K562 (cell line): ENCODE results near the gene PRRX1. TPM values are rescaled to one million over a fixed set of nuclear protein-coding genes. Genes with fewer than 3 reads are reported as not detected.

Experiments used
- ATAC-seq: fragments of 200-7000 bp; cut with Tn5 transposase; 3 replicates; pipeline ENCODE4 v1.9.1; 2020; ENCODE audit warnings: moderate library complexity
- BruUV-seq: library from RNA; stranded (reverse); fragments of 400-500 nt; replicated peaks from 2 replicates; lab custom pipeline; 2021; lab: Mats Ljungman, UMichigan
- CTCF ChIA-PET: fragments of 300-600 bp; formaldehyde crosslinking; extraction: SDS; loops from one replicate; lab custom pipeline; 2021; ENCODE audit warnings: low intra/inter-chr PET ratio; lab: Yijun Ruan, JAX
- POLR2A ChIA-PET: fragments of 300-600, 350-650 bp; sonication (Branson Sonifier 250); formaldehyde crosslinking; extraction: SDS; loops from one replicate; lab custom pipeline; 2021; ENCODE audit warnings: antibody characterized with exemption, inconsistent platforms; lab: Yijun Ruan, JAX
- DNase-seq, 4 experiments: peaks; one replicate each; pipeline versions ENCODE4 v3.0.0 to v3.0.0-alpha.2; 2011 to 2018; ENCODE audit warnings: low spot score in 3 of 4, mixed read lengths in 3 of 4; ENCODE audit errors: extremely low read depth in 1 of 4
- FAIRE-seq: peaks from 2 replicates; lab custom pipeline; 2011; peaks lifted over from hg19 to GRCh38; lab: Jason Lieb, UNC
- H2AFZ ChIP-seq: 2 replicates; pipeline ENCODE4 v1.6.0; 2011; ENCODE audit warnings: low read depth, low read length, control low read depth, inconsistent platforms
- H3K27ac ChIP-seq: fragments of 200-600 bp; 3 replicates; pipeline ENCODE4 v1.8.0; 2011; ENCODE audit warnings: low read depth, mild to moderate bottlenecking, control low read depth, inconsistent platforms, low read length, moderate library complexity, mixed read lengths; ENCODE audit errors: extremely low read depth
- H3K27me3 ChIP-seq, 2 experiments: fragments of 300-600 bp in 1 of 2; 2 replicates in 1 of 2; 3 replicates in 1 of 2; pipeline versions ENCODE4 v1.6.0 to v1.8.0; 2011; ENCODE audit warnings: inconsistent platforms in 2 of 2, low read length in 2 of 2, mild to moderate bottlenecking in 1 of 2, mixed read lengths in 1 of 2, moderate library complexity in 1 of 2; ENCODE audit not compliant: control insufficient read depth in 2 of 2, insufficient read depth in 2 of 2
- H3K36me3 ChIP-seq: fragments of 300-600 bp; 3 replicates; pipeline ENCODE4 v1.8.0; 2011; ENCODE audit warnings: mild to moderate bottlenecking, low read length, inconsistent platforms; ENCODE audit not compliant: control insufficient read depth, insufficient read depth
- H3K4me1 ChIP-seq, 2 experiments: fragments of 200-600 bp in 1 of 2; replicated peaks in 1 of 2; 2 replicates in 1 of 2; 3 replicates in 1 of 2; pipeline versions ENCODE4 v1.5.1 to v1.8.0; 2011; ENCODE audit warnings: inconsistent platforms in 2 of 2, low read length in 2 of 2, mild to moderate bottlenecking in 1 of 2, mixed read lengths in 1 of 2, moderate library complexity in 1 of 2; ENCODE audit not compliant: control insufficient read depth in 2 of 2, insufficient read depth in 2 of 2
- H3K4me2 ChIP-seq: 2 replicates; pipeline ENCODE4 v1.6.1; 2011; ENCODE audit warnings: low read length, control low read depth, inconsistent platforms, mixed read lengths; ENCODE audit not compliant: insufficient read depth
- H3K4me3 ChIP-seq: fragments of 200-600 bp; sonication (generic), shearing (Covaris generic); 2 replicates; pipeline ENCODE4 v1.5.1; 2016; ENCODE audit warnings: control low read depth, inconsistent platforms
- H3K79me2 ChIP-seq: fragments of 200-600 bp; 3 replicates; pipeline ENCODE4 v1.8.0; 2011; ENCODE audit warnings: low read length, inconsistent platforms; ENCODE audit not compliant: control insufficient read depth, insufficient read depth
- H3K9ac ChIP-seq, 2 experiments: 2 replicates each; pipeline versions ENCODE4 v1.6.0 to v1.6.1; 2011; ENCODE audit warnings: low read depth in 2 of 2, low read length in 2 of 2, control low read depth in 1 of 2, inconsistent platforms in 1 of 2, mild to moderate bottlenecking in 1 of 2, mixed read lengths in 1 of 2; ENCODE audit not compliant: insufficient read depth in 1 of 2
- H3K9me1 ChIP-seq: one replicate; pipeline ENCODE4 v1.6.0; 2011; ENCODE audit warnings: inconsistent platforms, mild to moderate bottlenecking, low read length, moderate library complexity; ENCODE audit not compliant: control insufficient read depth, insufficient read depth
- H3K9me3 ChIP-seq: replicated peaks from 2 replicates; pipeline ENCODE4 v1.5.1; 2011; ENCODE audit warnings: low read depth, low read length, inconsistent platforms; ENCODE audit not compliant: control insufficient read depth, insufficient read depth
- H4K20me1 ChIP-seq: replicated peaks from 2 replicates; pipeline ENCODE4 v1.6.1; 2011; ENCODE audit warnings: low read length, inconsistent platforms, mixed read lengths; ENCODE audit not compliant: control insufficient read depth, insufficient read depth
- ATF7 ChIP-seq: fragments of 450-650 bp; IDR thresholded peaks from 2 replicates; pipeline ENCODE4 v1.7.1; 2014; ENCODE audit warnings: mild to moderate bottlenecking, moderate library complexity
- E2F4 ChIP-seq: sonication (generic); formaldehyde crosslinking; IDR thresholded peaks from 2 replicates; pipeline ENCODE4 v1.8.0; 2022; ENCODE audit warnings: mild to moderate bottlenecking, low read depth, missing genetic modification reagents
- HDAC1 ChIP-seq, 2 experiments: fragments of 450-650 bp; IDR thresholded peaks; 2 replicates each; pipeline ENCODE4 v1.6.1; 2016 to 2017; ENCODE audit warnings: inconsistent platforms in 1 of 2, mild to moderate bottlenecking in 1 of 2, moderate library complexity in 1 of 2
- NR0B1 ChIP-seq: fragments of 450-650 bp; IDR thresholded peaks from one replicate; pipeline ENCODE4 v1.6.1; 2018; ENCODE audit warnings: mild to moderate bottlenecking, moderate library complexity; ENCODE audit not compliant: partially characterized antibody
- SMARCA5 ChIP-seq: fragments of 450-650 bp; IDR thresholded peaks from 2 replicates; pipeline ENCODE4 v1.6.1; 2016
- TFE3 ChIP-seq: fragments of 450-650 bp; formaldehyde crosslinking; IDR thresholded peaks from 2 replicates; pipeline ENCODE4 v1.4.0; 2020; ENCODE audit warnings: mild to moderate bottlenecking, mixed read lengths
- ZNF282 ChIP-seq: sonication (generic); formaldehyde crosslinking; IDR thresholded peaks from 2 replicates; pipeline ENCODE4 v1.8.1; 2023; ENCODE audit warnings: missing genetic modification reagents
- ZNF511 ChIP-seq: sonication (generic); formaldehyde crosslinking; IDR thresholded peaks from 2 replicates; pipeline ENCODE4 v1.8.0; 2022; ENCODE audit warnings: mild to moderate bottlenecking, missing genetic modification reagents
- ZNF639 ChIP-seq, 2 experiments: fragments of 200-800 bp in 1 of 2; sonication (Bioruptor generic) in 1 of 2; sonication (generic) in 1 of 2; formaldehyde crosslinking in 1 of 2; IDR thresholded peaks in 1 of 2; conservative IDR thresholded peaks in 1 of 2; 2 replicates each; pipeline versions ENCODE4 v1.5.0 to v1.6.1; 2016 to 2020; ENCODE audit warnings: missing compliant biosample characterization in 1 of 2, missing genetic modification characterization in 1 of 2, missing genetic modification reagents in 1 of 2
- ZNF77 ChIP-seq: fragments of 250-450 bp; sonication (Bioruptor Pico); IDR thresholded peaks from 2 replicates; pipeline ENCODE4 v1.5.0; 2020
- WGBS: fragments of 100-300 bp; shearing (Covaris generic); methylation state at CpG from one replicate; pipeline ENCODE4 v1.1.6; 2016; ENCODE audit warnings: low coverage, mixed read lengths; ENCODE audit not compliant: insufficient coverage; ENCODE audit errors: missing lambda C conversion rate; 5-methylcytosine and 5-hydroxymethylcytosine counted together
- in situ Hi-C: fragments of 300-500 bp; cut with MboI; formaldehyde crosslinking; loops from 4 replicates; pipeline ENCODE4 v1.15.0; 2018; ENCODE audit warnings: inconsistent platforms, mixed read lengths
- intact Hi-C: fragments of 100-400 bp; cut with micrococcal nuclease; formaldehyde crosslinking; loops from 2 replicates; pipeline ENCODE4 v1.14.2; 2022
- polyA plus RNA-seq, 8 experiments: library from polyadenylated mRNA; depleted of rRNA in 4 of 8; stranded (reverse) in 5 of 8; unstranded in 3 of 8; fragments of >200 nt; fragmentation: Nextera tagmentation in 2 of 8; fragmentation: Illumina TruSeq in 1 of 8; extraction: Ambion mirVana in 2 of 8; extraction: Trizol in 1 of 8; gene quantifications; 2 replicates each; pipeline versions ENCODE4 v1.2.1 to v1.2.3, GENCODE V29; 2011 to 2014; ENCODE audit warnings: inconsistent platforms in 1 of 8, missing spikeins in 1 of 8
- total RNA-seq, 7 experiments: library from RNA; depleted of rRNA in 6 of 7; stranded (reverse); fragments of >200 nt in 6 of 7; fragmentation: Illumina TruSeq in 2 of 7; extraction: Trizol in 2 of 7; gene quantifications; 2 replicates each; pipeline versions ENCODE4 v1.2.1 to v1.2.3, GENCODE V29; 2011 to 2021; ENCODE audit warnings: low replicate concordance in 1 of 7

The PRRX1 gene
- total and polyA plus RNA-seq, 9 of the 15 experiments (the other 6 are each of a cell fraction or from before 2014, with no cell fraction given): not detected

- TF ChIP-seq E2F4 (CRISPR knock-in tag) (no peak), HDAC1 (IDR thresholded peaks at IDR 0.05) (no peak), SMARCA5 (no peak)
Measured at GRCh38 chr1:170678027-170678600, 14.2 kb downstream of the PRRX1 start (continued).

- no peak for FAIRE-seq
- Histone ChIP-seq H3K4me2 (no peak overlapping the region), H3K9ac (no peak overlapping the region), H4K20me1 (no peaks in the 10 kb centered on the region), H3K4me3 (no peak overlapping the region), H3K9me1 (no peaks in the 10 kb centered on the region), H3K9me3 (no peaks in the 10 kb centered on the region), H2AFZ (no peak overlapping the region), H3K27ac (no peak overlapping the region), H3K4me1 (no peaks in the 10 kb centered on the region), H3K27me3 (no peaks in the 10 kb centered on the region), H3K79me2 (no peaks in the 10 kb centered on the region), H3K36me3 (no peaks in the 10 kb centered on the region)
- no peak for ATAC-seq
- no TSS peak for BruUV-seq
- no peak for TF ChIP-seq ZNF639 (CRISPR knock-in tag; conservative IDR thresholded peaks at IDR 0.05 in 1 of 2, IDR thresholded peaks at IDR 0.05 in 1 of 2)
- TF ChIP-seq ATF7: no peak
- no peak for TF ChIP-seq TFE3 (CRISPR knock-in tag)
- no peak for TF ChIP-seq ZNF77 (CRISPR knock-in tag)
- no peak for TF ChIP-seq ZNF511
- TF ChIP-seq NR0B1: no peak
- TF ChIP-seq ZNF282 (CRISPR knock-in tag): no peak
- ChIA-PET POLR2A (no interaction called here), CTCF (no interaction called here)
- in situ Hi-C loops (no loop called here), intact Hi-C loops (no loop called here)
- no peak for DNase-seq
- 0% methylated on average over 3 of the region's 3 CpGs for WGBS
Measured at GRCh38 chr1:170680428-170680827, 16.5 kb downstream of the PRRX1 start.
